HG03378 (cell line): ENCODE data around the gene HOXB8.

ENCODE experiments used
- ATAC-seq: cut with Tn5 transposase; IDR thresholded peaks from one replicate; pipeline ENCODE4 v1.9.1; 2021; ENCODE audit warnings: mild to moderate bottlenecking, moderate library complexity; ENCODE audit not compliant: unreplicated experiment

Gene HOXB8

GRCh38 chr17:48611213-48611612 is 3.9 kb downstream of the HOXB8 start:
- ATAC-seq = no peak

- no peak for ATAC-seq
Observed at GRCh38 chr17:48610282-48611211, 4.5 kb downstream of the HOXB8 start, which contains the start of gene HOXB7. TSS of gene HOXB7 (minus strand) at chr17:48611017. CDS start at chr17:48610918, 99 bp downstream.

- ATAC-seq = no peak
Observed at GRCh38 chr17:48609759-48610281, 5.3 kb downstream of the HOXB8 start.

- no peak for ATAC-seq
Observed at GRCh38 chr17:48609033-48609432, 6.1 kb downstream of the HOXB8 start.

- no peak for ATAC-seq
Observed at GRCh38 chr17:48608494-48608834, 6.6 kb downstream of the HOXB8 start.

- no peak for ATAC-seq
Observed at GRCh38 chr17:48606892-48607614, 8.0 kb downstream of the HOXB8 start.

DNA sequence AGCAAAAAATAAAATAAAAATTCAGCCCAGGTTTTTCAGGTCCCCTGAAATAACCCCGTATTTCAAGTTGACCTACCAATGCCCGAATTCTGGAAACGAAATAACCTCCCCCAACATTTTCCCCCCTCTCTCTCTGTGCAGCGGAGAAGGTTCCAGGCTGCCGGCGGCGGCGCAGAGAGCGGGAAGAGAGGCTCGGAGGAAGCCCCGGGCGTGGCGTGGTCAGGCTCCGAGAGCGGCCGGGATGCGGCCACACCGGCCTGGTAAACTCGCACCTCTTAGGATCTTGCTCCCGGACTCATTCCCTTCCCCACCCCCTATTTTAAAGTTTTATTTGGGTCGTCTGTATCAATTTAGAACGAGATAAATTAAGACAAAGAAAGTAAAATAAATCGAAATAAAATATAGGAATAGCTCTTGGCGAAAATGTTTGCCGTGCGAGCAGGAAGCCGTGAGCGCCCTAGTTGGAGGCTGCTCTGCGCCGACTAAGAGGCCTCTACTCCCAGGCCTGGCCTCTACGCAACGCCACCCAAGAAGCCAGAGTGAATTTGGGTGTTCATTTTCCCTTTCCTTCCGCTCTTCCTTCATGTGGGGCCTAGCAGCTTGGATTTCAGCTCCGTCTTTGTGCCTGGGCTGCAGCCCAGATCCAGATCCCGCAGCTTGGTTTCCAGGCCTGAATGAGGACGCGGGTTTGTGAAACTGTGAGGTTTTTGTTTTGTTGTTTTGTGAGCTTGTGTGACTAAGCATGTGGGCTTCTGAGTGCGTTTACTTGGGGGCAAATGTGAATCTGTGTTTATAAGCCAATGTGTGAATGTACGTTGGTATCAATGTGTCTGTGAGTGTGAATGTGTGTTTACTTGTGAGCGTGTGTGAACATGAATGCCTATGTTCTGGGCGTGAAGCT is 8.9 kb downstream of the HOXB8 start:
- no peak for ATAC-seq

DNA sequence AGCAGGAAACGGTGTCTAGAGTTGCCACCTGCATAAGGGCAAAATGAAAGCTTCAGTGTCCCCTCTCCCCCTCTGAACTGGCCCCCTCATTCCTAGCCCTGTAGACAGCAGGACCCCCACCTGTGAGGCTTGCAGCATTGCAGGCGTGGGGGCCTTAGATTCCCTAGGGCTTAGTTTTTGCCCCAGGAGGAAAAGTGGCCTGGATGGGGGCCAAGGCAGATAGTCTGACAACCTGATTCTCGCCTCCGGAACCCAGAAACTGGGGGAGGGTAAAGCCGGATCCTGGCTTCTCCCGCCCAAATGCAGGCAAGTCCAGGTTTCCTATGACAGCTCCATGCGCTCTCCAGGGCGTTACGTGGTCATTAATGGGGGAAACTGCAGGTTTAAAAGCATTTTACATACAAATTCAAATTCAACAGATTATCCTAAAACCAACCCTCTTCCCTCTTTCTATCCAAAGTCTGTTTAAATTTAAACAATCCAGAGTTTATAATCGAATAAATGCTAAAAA is 9.6 kb downstream of the HOXB8 start:
- no peak for ATAC-seq

- ATAC-seq = no peak
Observed at GRCh38 chr17:48604770-48605329, 10.2 kb downstream of the HOXB8 start, which contains the start of gene HOXB6. TSS of gene HOXB6 (minus strand) at chr17:48604986. CDS start at chr17:48598150, 6,836 bp downstream.

DNA sequence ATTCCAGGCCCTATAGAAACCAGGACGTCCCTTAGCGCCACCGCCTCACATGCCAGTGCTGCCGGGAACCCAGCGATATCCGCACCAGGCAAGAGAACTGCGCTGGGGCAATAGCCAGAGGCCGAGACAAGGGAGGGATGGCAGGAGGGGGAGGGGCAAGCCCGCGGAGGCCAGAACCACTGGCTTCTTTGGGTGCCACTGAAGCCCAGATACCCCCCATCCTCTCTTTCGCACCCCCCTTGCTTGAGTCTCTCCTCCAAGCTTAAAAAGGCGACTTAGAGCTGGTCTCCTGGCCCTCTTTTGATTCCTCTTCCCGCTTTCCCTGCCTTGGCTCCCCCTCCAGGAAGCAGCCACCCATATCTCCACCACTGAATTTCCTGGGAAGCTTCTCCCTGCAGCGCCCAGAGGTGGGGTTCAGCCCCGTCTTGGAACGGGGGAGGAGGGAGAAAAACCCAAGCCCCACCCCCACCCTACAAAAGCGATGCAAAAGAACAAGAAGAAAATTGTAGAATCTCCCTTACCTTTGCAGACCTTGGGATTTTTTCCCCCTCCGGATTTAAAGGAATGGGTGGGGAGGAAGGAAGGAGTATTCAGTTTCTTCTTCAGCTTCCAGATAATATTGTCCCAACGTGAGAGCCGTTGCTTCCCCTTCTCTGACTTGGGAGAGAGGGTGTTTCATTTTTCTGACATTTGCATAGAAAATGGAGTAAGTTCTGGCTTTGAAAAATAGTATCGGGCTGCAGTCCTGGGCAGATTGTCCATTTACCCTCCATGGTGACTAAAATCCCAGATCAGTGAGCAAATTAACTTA is 10.9 kb downstream of the HOXB8 start:
- no peak for ATAC-seq

GRCh38 chr17:48601539-48602425 is 13.3 kb downstream of the HOXB8 start:
- no peak for ATAC-seq

DNA sequence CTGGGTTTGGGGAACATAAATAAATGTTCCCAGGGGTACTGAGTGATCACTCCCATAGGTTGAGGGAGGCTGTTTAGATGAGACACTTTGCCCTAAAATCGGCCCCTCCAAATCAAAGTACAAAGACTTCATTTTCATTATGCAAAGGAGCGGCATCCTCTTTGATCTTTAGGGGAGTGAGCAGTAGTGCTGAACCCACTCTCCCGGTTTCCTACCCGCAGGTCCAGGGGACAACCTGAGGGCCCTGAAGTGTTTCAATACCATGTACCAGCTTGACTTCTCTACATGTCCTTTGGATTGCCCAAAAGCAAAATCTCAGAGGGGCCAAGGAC is 13.9 kb downstream of the HOXB8 start:
- no peak for ATAC-seq

DNA sequence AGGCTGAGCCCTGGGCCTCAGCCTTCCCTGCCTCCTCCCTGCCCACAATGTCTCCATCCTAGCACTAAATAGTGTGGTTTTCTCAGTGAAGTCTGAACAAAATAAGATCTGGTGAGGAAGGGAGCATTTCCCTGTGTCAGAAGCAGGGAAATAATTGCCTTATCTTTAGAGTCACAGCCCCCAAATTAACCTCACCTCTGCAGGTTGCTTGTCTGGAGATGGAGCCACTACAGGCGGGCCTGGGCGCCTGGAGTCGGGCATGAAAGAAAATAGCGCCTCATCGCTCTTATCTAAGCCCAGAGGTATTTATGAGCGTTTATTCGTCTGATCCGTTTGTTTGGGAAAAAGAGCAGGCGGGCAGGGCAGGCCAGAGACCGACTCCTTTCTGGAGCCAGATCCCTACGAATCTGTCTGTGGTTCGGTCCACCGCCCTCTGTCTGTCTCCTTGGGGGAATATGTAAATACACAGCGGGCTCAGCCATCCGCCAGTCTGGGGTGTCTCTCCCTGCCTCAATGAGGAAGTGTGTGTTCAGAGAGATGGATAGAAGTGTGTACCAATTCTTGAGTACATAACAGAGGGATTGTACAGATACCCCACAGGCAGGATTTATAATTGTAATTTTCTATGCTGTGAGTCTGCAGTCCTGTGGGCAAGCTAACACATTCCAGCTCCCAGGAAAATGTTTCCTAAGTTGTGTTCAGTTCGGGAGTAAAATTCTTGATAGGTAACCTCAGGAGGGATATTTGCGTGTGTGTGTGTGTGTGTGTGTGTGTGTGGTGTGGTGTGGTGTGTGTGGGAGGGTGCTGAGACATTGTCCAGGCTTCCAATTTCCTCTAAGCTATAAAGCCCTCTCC is 14.6 kb downstream of the HOXB8 start:
- no peak for ATAC-seq

DNA sequence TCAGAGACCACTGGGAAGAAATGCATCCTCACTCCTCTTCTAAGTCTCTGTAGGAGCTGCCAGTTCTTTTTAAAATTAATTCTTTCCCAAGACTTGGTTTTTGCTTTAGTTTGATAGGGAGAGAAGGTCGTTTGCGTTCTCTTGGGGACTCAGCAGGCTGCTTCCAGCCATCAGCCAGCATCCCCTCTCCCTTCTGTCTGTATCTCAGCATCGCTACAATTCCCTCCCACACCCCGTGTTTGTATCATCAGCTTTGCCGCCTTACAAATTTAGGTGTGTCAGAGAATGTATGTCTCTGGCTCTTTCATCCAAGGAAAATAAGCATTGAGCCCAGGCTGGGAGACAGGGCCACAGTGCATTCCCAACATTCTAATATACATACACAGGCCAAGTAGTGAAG is 15.7 kb downstream of the HOXB8 start:
- no peak for ATAC-seq

DNA sequence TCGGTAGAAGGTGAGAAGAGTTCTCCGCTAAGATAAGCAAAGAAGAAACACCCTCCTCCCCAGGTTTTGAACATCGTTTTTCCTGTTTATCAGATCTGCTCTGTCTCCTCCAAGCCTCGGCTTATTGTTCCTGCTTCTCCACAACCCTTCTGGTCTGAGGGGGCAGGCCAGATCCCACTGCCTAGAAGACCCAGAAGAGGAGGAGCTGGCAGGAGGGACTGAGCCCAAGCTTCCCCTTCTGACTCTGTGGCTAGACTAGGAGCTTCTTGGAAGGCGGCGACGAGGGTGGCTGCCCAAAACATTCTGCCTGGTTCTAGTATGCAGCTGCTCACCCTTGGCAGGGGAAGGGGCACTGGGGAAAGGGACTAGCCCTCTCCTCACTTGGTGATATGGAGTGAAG is 16.4 kb downstream of the HOXB8 start:
- no peak for ATAC-seq

DNA sequence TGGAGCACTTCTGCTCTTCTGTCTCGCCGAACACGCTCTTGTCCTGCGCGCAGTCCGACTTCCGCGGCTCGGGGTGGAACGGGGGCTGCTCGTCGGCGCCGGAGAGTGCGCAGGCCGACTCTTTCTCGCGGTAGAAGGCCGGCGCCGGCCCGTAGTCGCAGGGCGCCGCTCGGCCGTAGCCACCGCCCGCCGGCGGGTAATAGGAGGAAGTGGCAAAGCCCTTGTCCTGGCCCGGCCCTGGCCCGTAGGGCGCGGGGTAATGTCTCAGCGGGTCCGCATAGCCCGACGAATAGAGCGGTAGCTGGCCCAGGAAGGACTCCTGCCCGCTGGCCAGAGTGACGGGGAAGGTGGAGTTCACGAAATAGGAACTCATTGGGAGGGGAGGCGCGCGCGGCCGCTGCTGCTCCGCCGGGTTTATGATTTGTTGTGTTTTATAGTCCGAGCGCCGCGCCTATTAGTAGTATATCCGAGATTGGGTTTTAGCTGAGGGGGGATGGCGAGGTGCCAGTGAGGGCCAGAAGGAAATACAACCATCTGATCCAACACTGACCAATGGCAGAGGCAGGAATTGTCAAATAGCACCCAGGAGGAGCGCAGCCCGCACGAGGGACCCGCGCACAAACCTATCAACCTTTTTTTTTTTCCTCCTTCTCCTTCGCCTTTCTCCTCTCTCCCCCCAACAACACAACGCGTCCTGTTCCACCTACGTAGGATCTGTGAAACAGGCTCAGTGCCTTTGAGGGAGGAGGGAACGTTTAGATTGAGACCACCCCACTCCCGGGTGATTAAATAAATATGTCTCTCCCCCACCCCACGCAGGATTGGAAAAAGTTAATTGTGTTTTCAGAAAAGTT is 17.1 kb downstream of the HOXB8 start:
- no peak for ATAC-seq

GRCh38 chr17:48597528-48597777 is 17.6 kb downstream of the HOXB8 start:
- ATAC-seq = no peak
